Liver (tissue), 9 donors: ENCODE measurements around the gene SNRNP70. TPM values are rescaled to one million over a fixed set of nuclear protein-coding genes. Genes with fewer than 3 reads are reported as not detected.

Experiments used
- DNase-seq: peaks from one replicate; pipeline ENCODE4 v3.0.0-alpha.2; 2017; ENCODE audit warnings: low spot score
- H3K27ac ChIP-seq, 2 donors: one replicate each; pipeline ENCODE4 v1.7.0; 2013; ENCODE audit warnings: inconsistent platforms in 2 of 2, low read length in 2 of 2, control low read depth in 1 of 2, low read depth in 1 of 2, mild to moderate bottlenecking in 1 of 2
- H3K27me3 ChIP-seq, 4 donors: one replicate each; pipeline versions ENCODE4 v1.6.1 to v1.7.0; 2013; ENCODE audit warnings: low read length in 3 of 4, inconsistent platforms in 1 of 4, mild to moderate bottlenecking in 1 of 4, moderate library complexity in 1 of 4; ENCODE audit not compliant: control insufficient read depth in 4 of 4, insufficient read depth in 4 of 4
- H3K36me3 ChIP-seq, 4 donors: one replicate each; pipeline versions ENCODE4 v1.6.1 to v1.7.0; 2013; ENCODE audit warnings: low read length in 3 of 4, mild to moderate bottlenecking in 3 of 4, low read depth in 1 of 4, moderate library complexity in 1 of 4; ENCODE audit not compliant: control insufficient read depth in 4 of 4, insufficient read depth in 3 of 4
- H3K4me1 ChIP-seq, 4 donors: one replicate each; pipeline versions ENCODE4 v1.6.1 to v1.7.0; 2013; ENCODE audit warnings: low read length in 3 of 4, mild to moderate bottlenecking in 3 of 4, moderate library complexity in 1 of 4; ENCODE audit not compliant: control insufficient read depth in 4 of 4, insufficient read depth in 4 of 4
- H3K4me3 ChIP-seq, 3 donors: one replicate each; pipeline versions ENCODE4 v1.6.1 to v1.7.0; 2013; ENCODE audit warnings: low read length in 3 of 3, control low read depth in 1 of 3, low read depth in 1 of 3, mild to moderate bottlenecking in 1 of 3
- H3K9ac ChIP-seq, 2 donors: one replicate each; pipeline ENCODE4 v1.7.0; 2013; ENCODE audit warnings: low read length in 2 of 2, mild to moderate bottlenecking in 2 of 2, moderate library complexity in 2 of 2, control low read depth in 1 of 2, low read depth in 1 of 2
- H3K9me3 ChIP-seq, 4 donors: one replicate each; pipeline versions ENCODE4 v1.6.1 to v1.7.0; 2013; ENCODE audit warnings: low read length in 3 of 4; ENCODE audit not compliant: control insufficient read depth in 4 of 4
- EGR1 ChIP-seq, 2 donors: IDR thresholded peaks; 2 replicates each; pipeline ENCODE4 v1.6.1; 2016 to 2018; ENCODE audit warnings: antibody characterized with exemption in 2 of 2, low read depth in 2 of 2
- FOXA1 ChIP-seq: IDR thresholded peaks from 2 replicates; pipeline ENCODE4 v1.6.1; 2016; ENCODE audit warnings: antibody characterized with exemption
- FOXA2 ChIP-seq: IDR thresholded peaks from 2 replicates; pipeline ENCODE4 v1.6.1; 2016; ENCODE audit warnings: antibody characterized with exemption
- GABPA ChIP-seq, 2 donors: IDR thresholded peaks in 1 of 2; conservative IDR thresholded peaks in 1 of 2; 2 replicates each; pipeline ENCODE4 v1.6.1; 2016; ENCODE audit warnings: antibody characterized with exemption in 2 of 2, mild to moderate bottlenecking in 1 of 2, moderate library complexity in 1 of 2
- HNF4A ChIP-seq, 2 donors: conservative IDR thresholded peaks; 2 replicates each; pipeline ENCODE4 v1.6.1; 2016; ENCODE audit warnings: antibody characterized with exemption in 2 of 2, mild to moderate bottlenecking in 2 of 2
- HNF4G ChIP-seq: IDR thresholded peaks from 2 replicates; pipeline ENCODE4 v1.6.1; 2016; ENCODE audit warnings: antibody characterized with exemption
- NR2F2 ChIP-seq: IDR thresholded peaks from 2 replicates; pipeline ENCODE4 v1.6.1; 2016; ENCODE audit warnings: antibody characterized with exemption
- RAD21 ChIP-seq, 2 donors: IDR thresholded peaks; 2 replicates each; pipeline ENCODE4 v1.6.1; 2016; ENCODE audit warnings: antibody characterized with exemption in 2 of 2, mild to moderate bottlenecking in 2 of 2
- RXRA ChIP-seq, 2 donors: IDR thresholded peaks; 2 replicates each; pipeline ENCODE4 v1.6.1; 2017 to 2018; ENCODE audit warnings: antibody characterized with exemption in 2 of 2, mild to moderate bottlenecking in 1 of 2
- SP1 ChIP-seq: IDR thresholded peaks from 2 replicates; pipeline ENCODE4 v1.6.1; 2018; ENCODE audit warnings: antibody characterized with exemption, mild to moderate bottlenecking
- TAF1 ChIP-seq: conservative IDR thresholded peaks from 2 replicates; pipeline ENCODE4 v1.6.1; 2016; ENCODE audit warnings: antibody characterized with exemption, mild to moderate bottlenecking
- YY1 ChIP-seq: IDR thresholded peaks from 2 replicates; pipeline ENCODE4 v1.6.1; 2016; ENCODE audit warnings: antibody characterized with exemption, mild to moderate bottlenecking
- whole genome bisulfite sequencing: extraction: QIAGEN DNeasy Blood & Tissue Kit; methylation state at CpG from one replicate; pipeline ENCODE4 v1.1.7; 2013; 5-methylcytosine and 5-hydroxymethylcytosine counted together
- polyA plus RNA-seq, 2 donors: library from polyadenylated mRNA; stranded (reverse) in 1 of 2; unstranded in 1 of 2; fragments of 200-250 nt in 1 of 2; fragments of >200 nt in 1 of 2; fragmentation: Nextera tagmentation in 1 of 2; extraction: Ambion mirVana in 1 of 2; gene quantifications; one replicate each; pipeline versions ENCODE4 v1.2.1 to v1.2.3, GENCODE V29; 2013 to 2015
- total RNA-seq, 2 donors: library from RNA; depleted of rRNA; stranded (reverse); fragments of >200 nt; gene quantifications; one replicate each; pipeline ENCODE4 v1.2.3, GENCODE V29; 2014
- TF ChIP-seq, protein P1 (sequence below): fragments of 150-350 bp; IDR thresholded peaks from 2 replicates; pipeline ENCODE4 v1.5.1; 2017; ENCODE audit warnings: improper control_type of control experiment, low read depth, low read length; ENCODE audit not compliant: missing input control
- TF ChIP-seq, protein P2 (sequence below): IDR thresholded peaks from 2 replicates; pipeline ENCODE4 v1.6.1; 2016; ENCODE audit warnings: antibody characterized with exemption
- donor health status: healthy.
- donor health status: healthy.
- donor health status: healthy.
- donor health status: healthy.
- donor health status: healthy.

Gene SNRNP70
- total and polyA plus RNA-seq, 4 donors, result 34.2 to 166 (median 94.8) TPM

DNA sequence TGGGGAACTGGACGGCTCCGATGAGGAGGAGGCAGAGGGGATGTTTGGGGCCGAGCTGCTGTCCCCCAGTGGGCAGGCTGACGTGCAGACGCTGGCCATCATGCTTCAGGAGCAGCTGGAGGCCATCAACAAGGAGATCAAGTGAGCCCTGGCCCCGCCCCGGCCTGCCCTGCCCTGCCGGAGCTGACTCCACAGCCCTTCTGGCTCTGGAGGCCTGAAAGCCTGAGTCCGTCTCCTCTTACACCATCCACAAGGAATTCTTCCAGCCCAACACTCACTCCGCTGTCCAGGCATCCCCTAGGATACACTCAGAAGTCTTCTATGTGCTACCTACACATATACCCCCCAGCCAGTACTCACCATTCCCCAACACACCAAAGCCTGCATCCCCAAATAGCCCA is 51.5 kb downstream of the SNRNP70 start:
- no peak overlapping the region for H3K4me3 ChIP-seq
- peaks cover 0 to 5% (median 3%) of the 10 kb centered on the region in 4 donors for H3K4me1 ChIP-seq
- H3K27ac ChIP-seq, result no peak overlapping the region
- H3K27me3 ChIP-seq, result peaks cover 0 to 8% (median 0%) of the 10 kb centered on the region in 4 donors
- H3K9ac ChIP-seq, result no peak overlapping the region
- WGBS, result 87% methylated on average over 10 of the region's 10 CpGs
- no peaks in the 10 kb centered on the region for H3K9me3 ChIP-seq
- DNase-seq, result no peak
- TF ChIP-seq TAF1 (no peak), GABPA (IDR thresholded peaks at IDR 0.05 in 1 of 2, conservative IDR thresholded peaks at IDR 0.05 in 1 of 2) (no peak), HNF4A (conservative IDR thresholded peaks at IDR 0.05) (no peak), YY1 (no peak)
- TF ChIP-seq, protein P1, sequence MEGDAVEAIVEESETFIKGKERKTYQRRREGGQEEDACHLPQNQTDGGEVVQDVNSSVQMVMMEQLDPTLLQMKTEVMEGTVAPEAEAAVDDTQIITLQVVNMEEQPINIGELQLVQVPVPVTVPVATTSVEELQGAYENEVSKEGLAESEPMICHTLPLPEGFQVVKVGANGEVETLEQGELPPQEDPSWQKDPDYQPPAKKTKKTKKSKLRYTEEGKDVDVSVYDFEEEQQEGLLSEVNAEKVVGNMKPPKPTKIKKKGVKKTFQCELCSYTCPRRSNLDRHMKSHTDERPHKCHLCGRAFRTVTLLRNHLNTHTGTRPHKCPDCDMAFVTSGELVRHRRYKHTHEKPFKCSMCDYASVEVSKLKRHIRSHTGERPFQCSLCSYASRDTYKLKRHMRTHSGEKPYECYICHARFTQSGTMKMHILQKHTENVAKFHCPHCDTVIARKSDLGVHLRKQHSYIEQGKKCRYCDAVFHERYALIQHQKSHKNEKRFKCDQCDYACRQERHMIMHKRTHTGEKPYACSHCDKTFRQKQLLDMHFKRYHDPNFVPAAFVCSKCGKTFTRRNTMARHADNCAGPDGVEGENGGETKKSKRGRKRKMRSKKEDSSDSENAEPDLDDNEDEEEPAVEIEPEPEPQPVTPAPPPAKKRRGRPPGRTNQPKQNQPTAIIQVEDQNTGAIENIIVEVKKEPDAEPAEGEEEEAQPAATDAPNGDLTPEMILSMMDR, result no peak
- H3K36me3 ChIP-seq, result no peaks in the 10 kb centered on the region

DNA sequence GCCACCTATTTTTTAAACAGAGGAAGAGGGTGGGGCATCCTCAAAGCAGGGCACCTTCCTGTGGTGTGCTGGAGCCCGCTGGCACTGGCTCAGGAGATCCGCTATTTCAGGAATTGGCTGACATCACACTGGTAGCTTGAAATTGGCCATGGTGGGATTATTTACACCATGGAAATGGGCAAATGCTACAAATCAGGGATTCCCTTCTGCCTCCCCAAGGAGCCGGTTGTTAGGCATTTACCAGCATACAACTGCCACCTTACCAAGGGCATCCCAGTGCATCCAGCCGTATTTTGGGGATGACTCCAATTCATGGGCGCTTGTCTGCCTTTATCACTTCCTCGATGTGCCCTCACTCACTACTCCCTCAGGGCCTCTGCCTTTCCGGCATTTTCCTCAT is 55.7 kb downstream of the SNRNP70 start:
- Histone ChIP-seq H3K4me3 (no peak overlapping the region), H3K36me3 (no peaks in the 10 kb centered on the region), H3K9me3 (no peaks in the 10 kb centered on the region), H3K9ac (no peak overlapping the region), H3K4me1 (peaks cover 0 to 6% (median 2%) of the 10 kb centered on the region in 4 donors), H3K27me3 (peaks cover 0 to 4% (median 0%) of the 10 kb centered on the region in 4 donors), H3K27ac (no peak overlapping the region)
- DNase-seq, result no peak
- no peak for TF ChIP-seq YY1
- 80% methylated on average over 7 of the region's 7 CpGs for WGBS

DNA sequence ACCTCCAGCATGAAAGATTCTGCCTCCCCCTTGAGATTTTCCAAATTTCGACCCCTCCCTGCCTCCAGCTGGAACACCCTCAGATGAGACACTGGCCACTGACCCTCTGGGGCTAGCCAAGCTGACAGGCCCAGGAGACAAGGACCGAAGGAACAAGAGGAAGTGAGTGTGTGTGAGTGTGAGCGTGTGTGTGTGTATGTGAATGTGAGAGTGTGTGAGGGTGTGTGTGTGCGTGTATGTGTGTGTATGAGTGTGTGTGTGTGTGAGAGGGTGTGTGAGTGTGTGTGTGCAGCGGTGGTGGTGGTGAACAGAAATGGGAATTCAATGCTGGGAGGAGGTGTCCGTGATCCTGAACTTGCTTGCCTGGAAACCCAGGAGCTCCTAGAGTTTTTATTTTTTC is 56.1 kb downstream of the SNRNP70 start:
- TF ChIP-seq FOXA1, result no peak
- no peak for TF ChIP-seq RAD21 (IDR thresholded peaks at IDR 0.05)
- TF ChIP-seq RXRA (IDR thresholded peaks at IDR 0.05), result no peak
- TF ChIP-seq EGR1 (IDR thresholded peaks at IDR 0.05; ENCODE audit: low read depth in 2 of 2), result no peak
- TF ChIP-seq SP1, result no peak
- TF ChIP-seq, protein P2, sequence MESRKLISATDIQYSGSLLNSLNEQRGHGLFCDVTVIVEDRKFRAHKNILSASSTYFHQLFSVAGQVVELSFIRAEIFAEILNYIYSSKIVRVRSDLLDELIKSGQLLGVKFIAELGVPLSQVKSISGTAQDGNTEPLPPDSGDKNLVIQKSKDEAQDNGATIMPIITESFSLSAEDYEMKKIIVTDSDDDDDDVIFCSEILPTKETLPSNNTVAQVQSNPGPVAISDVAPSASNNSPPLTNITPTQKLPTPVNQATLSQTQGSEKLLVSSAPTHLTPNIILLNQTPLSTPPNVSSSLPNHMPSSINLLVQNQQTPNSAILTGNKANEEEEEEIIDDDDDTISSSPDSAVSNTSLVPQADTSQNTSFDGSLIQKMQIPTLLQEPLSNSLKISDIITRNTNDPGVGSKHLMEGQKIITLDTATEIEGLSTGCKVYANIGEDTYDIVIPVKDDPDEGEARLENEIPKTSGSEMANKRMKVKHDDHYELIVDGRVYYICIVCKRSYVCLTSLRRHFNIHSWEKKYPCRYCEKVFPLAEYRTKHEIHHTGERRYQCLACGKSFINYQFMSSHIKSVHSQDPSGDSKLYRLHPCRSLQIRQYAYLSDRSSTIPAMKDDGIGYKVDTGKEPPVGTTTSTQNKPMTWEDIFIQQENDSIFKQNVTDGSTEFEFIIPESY, result no peak
- no peak for TF ChIP-seq FOXA2
- no peak for TF ChIP-seq TAF1
- TF ChIP-seq HNF4G, result no peak
- TF ChIP-seq, protein P1, result no peak
- no peak for TF ChIP-seq NR2F2
- no peak for DNase-seq
- no peak overlapping the region for H3K27ac ChIP-seq
- no peak overlapping the region for H3K9ac ChIP-seq
- peaks cover 0 to 6% (median 2%) of the 10 kb centered on the region in 4 donors for H3K4me1 ChIP-seq
- WGBS, result 73% methylated on average over 6 of the region's 6 CpGs
- no peaks in the 10 kb centered on the region for H3K36me3 ChIP-seq
- no peaks in the 10 kb centered on the region for H3K9me3 ChIP-seq
- peaks cover 0 to 4% (median 0%) of the 10 kb centered on the region in 4 donors for H3K27me3 ChIP-seq
- no peak overlapping the region for H3K4me3 ChIP-seq
